Stimulated activated CD8-positive, alpha-beta memory T cell treated with anti-CD3 and anti-CD28 coated beads, Interleukin-15, amount 100 ng/mL, for 24 hours (primary cell): Measurements from ENCODE around the gene STK26.
"Not testable (repeated sequence)": the region's sequence is repeated elsewhere in the genome, so short reads cannot be mapped to it uniquely, and the experiment has no call there.

Source experiments
- DNase-seq: peaks from one replicate; pipeline ENCODE4 v3.0.0-alpha.2; 2020; ENCODE audit warnings: low read depth

Gene STK26

GRCh38 chrX:132037479-132037993 lies 14.4 kb downstream of the STK26 start:
- DNase-seq = no peak

GRCh38 chrX:132040066-132040465 lies 17.0 kb downstream of the STK26 start:
- no peak for DNase-seq

- no peak for DNase-seq
Measured at GRCh38 chrX:132041015-132041414, 17.9 kb downstream of the STK26 start.

GRCh38 chrX:132043977-132044376 lies 20.9 kb downstream of the STK26 start:
- no peak for DNase-seq

GRCh38 chrX:132044953-132045352 lies 21.9 kb downstream of the STK26 start:
- no peak for DNase-seq

GRCh38 chrX:132045456-132045855 lies 22.4 kb downstream of the STK26 start:
- no peak for DNase-seq

- no peak for DNase-seq
Measured at GRCh38 chrX:132046533-132046932, 23.4 kb downstream of the STK26 start.

GRCh38 chrX:132051778-132052177 lies 28.7 kb downstream of the STK26 start:
- not testable (repeated sequence) for DNase-seq

GRCh38 chrX:132058050-132058449 lies 34.9 kb downstream of the STK26 start:
- DNase-seq = no peak

GRCh38 chrX:132058975-132059374 lies 35.9 kb downstream of the STK26 start:
- DNase-seq = no peak

GRCh38 chrX:132059973-132060540 lies 37.0 kb downstream of the STK26 start:
- DNase-seq = no peak

GRCh38 chrX:132063334-132063733 lies 40.2 kb downstream of the STK26 start:
- no peak for DNase-seq

GRCh38 chrX:132063862-132064261 lies 40.8 kb downstream of the STK26 start:
- no peak for DNase-seq

GRCh38 chrX:132068405-132068804 lies 45.3 kb downstream of the STK26 start:
- DNase-seq = no peak

- no peak for DNase-seq
Measured at GRCh38 chrX:132071254-132071653, 48.2 kb downstream of the STK26 start.

- DNase-seq = no peak
Measured at GRCh38 chrX:132077414-132077813, 54.3 kb downstream of the STK26 start.

GRCh38 chrX:132077912-132078311 lies 54.8 kb downstream of the STK26 start:
- DNase-seq = no peak

GRCh38 chrX:132085786-132086185 lies 62.7 kb downstream of the STK26 start:
- DNase-seq = no peak

- no peak for DNase-seq
Measured at GRCh38 chrX:132086672-132087071, 63.6 kb downstream of the STK26 start.

GRCh38 chrX:132088864-132089263 lies 65.8 kb downstream of the STK26 start:
- DNase-seq = no peak

- DNase-seq = no peak
Measured at GRCh38 chrX:132090403-132091159, 67.5 kb downstream of the STK26 start.

GRCh38 chrX:132092439-132093065 lies 69.5 kb downstream of the STK26 start:
- DNase-seq = peak; percentile 3

- DNase-seq = no peak
Measured at GRCh38 chrX:132093239-132093860, 70.2 kb downstream of the STK26 start.
